Neural crest cell (in vitro differentiated cells): ENCODE measurements around the gene POLL. TPM values are rescaled to one million over a fixed set of nuclear protein-coding genes. Genes with fewer than 3 reads are reported as not detected.

Source experiments
- DNase-seq: peaks from one replicate; pipeline ENCODE4 v3.0.0; 2021; ENCODE audit warnings: low read depth, mixed read lengths, low spot score
- H3K27ac Mint-ChIP-seq: one replicate; pipeline ENCODE4 v1.8.0; 2021; ENCODE audit warnings: mild to moderate bottlenecking, mixed read lengths; ENCODE audit not compliant: unreplicated experiment
- H3K27me3 Mint-ChIP-seq: 2 replicates; pipeline ENCODE4 v1.8.0; 2021; ENCODE audit warnings: low read depth, mild to moderate bottlenecking, mixed read lengths
- H3K36me3 Mint-ChIP-seq: 2 replicates; pipeline ENCODE4 v1.8.0; 2021; ENCODE audit warnings: low read depth, mild to moderate bottlenecking, mixed read lengths
- H3K4me1 Mint-ChIP-seq: 2 replicates; pipeline ENCODE4 v1.8.0; 2021; ENCODE audit warnings: mixed read lengths
- H3K4me3 Mint-ChIP-seq: one replicate; pipeline ENCODE4 v1.8.0; 2021; ENCODE audit warnings: mild to moderate bottlenecking, mixed read lengths
- H3K9me3 Mint-ChIP-seq: 2 replicates; pipeline ENCODE4 v1.8.0; 2021; ENCODE audit warnings: mixed read lengths
- total RNA-seq: library from RNA; stranded (reverse); gene quantifications from 2 replicates; pipeline ENCODE4 v1.2.1, GENCODE V29; 2021
- TF ChIP-seq, protein P1 (sequence below): fragments of 200-600 bp; sonication (generic); conservative IDR thresholded peaks from 2 replicates; pipeline ENCODE4 v1.5.0; 2021; ENCODE audit warnings: antibody characterized with exemption, mild to moderate bottlenecking

Gene POLL
- total RNA-seq, 1 donor from 2014 or later, result 36.3 TPM

DNA sequence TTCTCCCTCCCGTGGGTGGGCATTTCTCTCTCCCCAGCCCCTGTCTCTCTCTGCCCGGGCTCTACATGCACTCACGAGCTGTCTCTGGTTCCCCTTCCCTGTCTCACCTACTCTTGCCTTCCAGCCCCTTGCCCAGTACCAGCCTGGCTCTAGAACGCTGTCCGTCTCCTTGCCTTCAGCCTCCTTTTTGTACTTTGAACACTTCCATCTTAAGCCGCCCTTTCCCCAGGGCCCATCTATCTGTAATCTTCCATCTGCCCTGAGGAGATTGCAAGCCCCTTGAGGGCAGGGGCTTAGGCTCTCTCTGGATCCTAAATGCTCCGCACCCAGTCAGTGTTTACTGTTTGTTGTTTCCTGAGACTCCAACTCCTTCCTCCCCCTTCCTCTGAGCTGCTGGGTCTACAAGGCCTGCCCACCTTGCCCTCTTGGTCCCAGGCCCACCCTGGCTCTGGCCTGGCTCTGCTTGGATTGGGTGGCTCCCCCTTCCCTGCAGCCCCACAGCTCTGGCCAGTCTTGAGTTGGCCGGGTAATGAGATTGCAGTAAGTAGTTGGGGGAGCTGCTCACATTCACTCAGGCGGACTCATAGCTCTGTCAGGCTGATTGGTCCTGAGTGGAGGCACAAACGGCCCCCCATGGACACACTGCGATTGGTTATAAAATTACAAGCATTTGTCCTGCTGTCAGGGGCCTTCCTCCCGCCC, 28.3 kb downstream of the POLL start:
- peaks cover 20% of the 10 kb centered on the region for H3K27me3 Mint-ChIP-seq
- H3K27ac Mint-ChIP-seq, result peak overlapping the region; percentile 87
- no peak for DNase-seq
- H3K36me3 Mint-ChIP-seq, result no peaks in the 10 kb centered on the region
- no peaks in the 10 kb centered on the region for H3K9me3 Mint-ChIP-seq
- no peaks in the 10 kb centered on the region for H3K4me1 Mint-ChIP-seq
- H3K4me3 Mint-ChIP-seq, result no peak overlapping the region
- TF ChIP-seq, protein P1, sequence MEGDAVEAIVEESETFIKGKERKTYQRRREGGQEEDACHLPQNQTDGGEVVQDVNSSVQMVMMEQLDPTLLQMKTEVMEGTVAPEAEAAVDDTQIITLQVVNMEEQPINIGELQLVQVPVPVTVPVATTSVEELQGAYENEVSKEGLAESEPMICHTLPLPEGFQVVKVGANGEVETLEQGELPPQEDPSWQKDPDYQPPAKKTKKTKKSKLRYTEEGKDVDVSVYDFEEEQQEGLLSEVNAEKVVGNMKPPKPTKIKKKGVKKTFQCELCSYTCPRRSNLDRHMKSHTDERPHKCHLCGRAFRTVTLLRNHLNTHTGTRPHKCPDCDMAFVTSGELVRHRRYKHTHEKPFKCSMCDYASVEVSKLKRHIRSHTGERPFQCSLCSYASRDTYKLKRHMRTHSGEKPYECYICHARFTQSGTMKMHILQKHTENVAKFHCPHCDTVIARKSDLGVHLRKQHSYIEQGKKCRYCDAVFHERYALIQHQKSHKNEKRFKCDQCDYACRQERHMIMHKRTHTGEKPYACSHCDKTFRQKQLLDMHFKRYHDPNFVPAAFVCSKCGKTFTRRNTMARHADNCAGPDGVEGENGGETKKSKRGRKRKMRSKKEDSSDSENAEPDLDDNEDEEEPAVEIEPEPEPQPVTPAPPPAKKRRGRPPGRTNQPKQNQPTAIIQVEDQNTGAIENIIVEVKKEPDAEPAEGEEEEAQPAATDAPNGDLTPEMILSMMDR, result no peak

DNA sequence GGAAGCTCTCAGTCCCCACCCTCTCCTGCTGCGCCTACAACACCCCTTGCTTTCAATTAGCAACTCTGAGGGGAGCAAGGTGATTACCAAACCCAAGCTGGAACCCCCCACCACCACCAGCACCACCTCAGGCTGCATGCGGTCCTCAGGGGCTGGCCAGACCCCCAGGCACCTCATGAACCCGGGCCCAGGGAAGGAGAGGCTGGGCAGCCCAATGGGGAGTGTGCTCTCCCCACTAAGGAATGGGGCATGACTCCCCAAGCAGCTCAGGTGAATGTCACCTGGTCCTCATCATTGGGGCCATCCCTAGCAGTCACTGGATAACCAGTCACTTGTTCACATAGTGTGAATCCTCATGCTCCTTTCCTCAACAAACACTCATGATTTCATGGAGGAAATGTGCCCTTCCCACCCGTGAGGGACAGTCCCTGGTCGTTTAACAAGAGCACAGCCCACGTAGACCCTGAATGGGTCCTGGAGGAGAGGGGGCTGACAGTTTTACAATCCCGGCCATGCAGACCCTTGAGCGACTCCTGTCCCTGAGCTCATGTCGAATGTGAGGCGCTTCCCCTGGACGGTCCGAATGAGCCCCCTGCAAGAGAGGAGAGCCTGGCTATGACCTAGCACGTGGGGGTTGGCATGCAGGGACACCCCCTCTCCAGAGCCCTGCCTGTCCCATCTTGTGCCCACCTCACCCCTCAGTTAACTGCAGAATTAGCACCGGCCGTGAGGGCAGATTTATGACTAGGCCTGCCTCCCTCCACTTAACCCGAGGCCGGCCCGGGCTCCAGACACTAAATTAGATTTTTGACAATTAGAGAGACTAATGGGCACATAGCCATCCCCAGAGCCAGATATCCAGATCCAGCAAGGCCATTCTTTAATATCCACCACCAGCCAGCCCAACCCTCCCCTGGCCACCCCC, 29.1 kb downstream of the POLL start:
- no peaks in the 10 kb centered on the region for H3K9me3 Mint-ChIP-seq
- no peaks in the 10 kb centered on the region for H3K36me3 Mint-ChIP-seq
- H3K4me1 Mint-ChIP-seq, result no peaks in the 10 kb centered on the region
- peaks cover 16% of the 10 kb centered on the region for H3K27me3 Mint-ChIP-seq
- DNase-seq, result no peak
- TF ChIP-seq, protein P1, result no peak
- H3K4me3 Mint-ChIP-seq, result no peak overlapping the region
- H3K27ac Mint-ChIP-seq, result no peak overlapping the region

DNA sequence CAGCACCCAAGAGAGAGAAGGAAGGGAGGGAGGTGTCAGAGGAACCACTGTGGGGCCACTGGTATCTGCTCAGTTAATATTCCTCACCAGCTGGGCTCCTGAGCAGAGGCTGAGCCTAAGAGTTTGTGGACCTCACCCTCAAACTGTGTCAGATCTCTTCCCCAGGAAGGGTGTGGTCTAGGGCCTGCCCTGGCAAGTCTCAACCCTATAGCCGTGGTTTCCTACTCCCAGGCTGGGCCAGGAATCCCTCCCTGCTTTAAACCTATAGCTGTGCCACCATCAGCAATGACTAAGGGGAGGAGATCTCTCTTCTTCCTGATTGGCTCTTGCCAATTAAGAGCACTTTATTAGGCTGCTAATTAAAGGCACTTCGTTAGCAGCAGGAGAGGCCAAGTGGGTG, 29.9 kb downstream of the POLL start:
- no peak for DNase-seq
- Mint-ChIP-seq H3K4me3 (no peak overlapping the region), H3K27ac (no peak overlapping the region), H3K27me3 (peaks cover 9% of the 10 kb centered on the region), H3K36me3 (no peaks in the 10 kb centered on the region), H3K4me1 (no peaks in the 10 kb centered on the region), H3K9me3 (no peaks in the 10 kb centered on the region)
- TF ChIP-seq, protein P1, result no peak

- Mint-ChIP-seq H3K4me3 (no peak overlapping the region), H3K4me1 (no peaks in the 10 kb centered on the region), H3K27ac (no peak overlapping the region), H3K27me3 (peaks cover 7% of the 10 kb centered on the region), H3K36me3 (peaks cover under 1% of the 10 kb centered on the region), H3K9me3 (no peaks in the 10 kb centered on the region)
- no peak for DNase-seq
- TF ChIP-seq, protein P1, result no peak
Measured at GRCh38 chr10:101557541-101557940, 30.5 kb downstream of the POLL start.

- TF ChIP-seq, protein P1, result no peak
- Mint-ChIP-seq H3K27ac (peak overlapping the region; percentile 91), H3K9me3 (no peaks in the 10 kb centered on the region), H3K36me3 (peaks cover 14% of the 10 kb centered on the region), H3K4me3 (no peak overlapping the region), H3K4me1 (no peaks in the 10 kb centered on the region), H3K27me3 (no peaks in the 10 kb centered on the region)
- DNase-seq, result no peak
Measured at GRCh38 chr10:101552442-101552841, 35.6 kb downstream of the POLL start.
